Activated CD4-positive, alpha-beta T cell treated with anti-CD3 and anti-CD28 coated beads, Interleukin-2, amount 50 U/mL, for 48 hours (primary cell): ENCODE measurements around the gene PDE6C.
"Not testable (repeated sequence)": the region's sequence is repeated elsewhere in the genome, so short reads cannot be mapped to it uniquely, and the experiment has no call there.

ENCODE experiments used
- DNase-seq, 2 experiments: peaks; one replicate each; pipeline ENCODE4 v3.0.0-alpha.2; 2020

PDE6C gene

GRCh38 chr10:93652857-93653256 lies 40.5 kb downstream of the PDE6C start:
- DNase-seq: no peak

- DNase-seq: no peak
Measured at GRCh38 chr10:93654201-93654600, 41.9 kb downstream of the PDE6C start.

GRCh38 chr10:93656155-93656554 lies 43.8 kb downstream of the PDE6C start:
- no peak for DNase-seq

- DNase-seq: no peak
Measured at GRCh38 chr10:93657757-93658156, 45.4 kb downstream of the PDE6C start.

GRCh38 chr10:93666030-93666429 lies 53.7 kb downstream of the PDE6C start:
- DNase-seq: no peak

GRCh38 chr10:93667795-93668194 lies 55.5 kb downstream of the PDE6C start:
- DNase-seq: no peak

- DNase-seq: no peak
Measured at GRCh38 chr10:93670372-93670771, 58.0 kb downstream of the PDE6C start.

GRCh38 chr10:93671042-93671441 lies 58.7 kb downstream of the PDE6C start:
- DNase-seq: no peak

- no peak for DNase-seq
Measured at GRCh38 chr10:93672022-93672678, 59.8 kb downstream of the PDE6C start.

GRCh38 chr10:93672890-93673289 lies 60.6 kb downstream of the PDE6C start:
- no peak for DNase-seq

GRCh38 chr10:93673791-93674190 lies 61.5 kb downstream of the PDE6C start:
- DNase-seq: no peak

GRCh38 chr10:93678386-93678785 lies 66.0 kb downstream of the PDE6C start:
- DNase-seq: no peak

- no peak for DNase-seq
Measured at GRCh38 chr10:93678805-93679587, 66.7 kb downstream of the PDE6C start.

- no peak for DNase-seq
Measured at GRCh38 chr10:93680412-93681047, 68.2 kb downstream of the PDE6C start.

- no peak for DNase-seq
Measured at GRCh38 chr10:93687737-93688136, 75.4 kb downstream of the PDE6C start.

GRCh38 chr10:93695740-93696139 lies 83.4 kb downstream of the PDE6C start:
- no peak for DNase-seq

GRCh38 chr10:93696582-93696981 lies 84.2 kb downstream of the PDE6C start:
- DNase-seq: not testable (repeated sequence)

- DNase-seq: no peak
Measured at GRCh38 chr10:93697207-93697606, 84.9 kb downstream of the PDE6C start.

GRCh38 chr10:93701866-93702209 lies 89.5 kb downstream of the PDE6C start:
- DNase-seq: peak; percentile 15 to 31

GRCh38 chr10:93702210-93703001 lies 90.1 kb downstream of the PDE6C start, which contains the start of gene FRA10AC1:
Gene FRA10AC1 (minus strand): TSS chr10:93702592. CDS start chr10:93700106, 2,486 bp downstream.
- DNase-seq: peak; percentile 91 to 93

GRCh38 chr10:93703066-93703465 lies 90.7 kb downstream of the PDE6C start:
- peak in 1 of 2 experiments; percentile 4 for DNase-seq

GRCh38 chr10:93703841-93704240 lies 91.5 kb downstream of the PDE6C start:
- no peak for DNase-seq

- DNase-seq: no peak
Measured at GRCh38 chr10:93704451-93704850, 92.1 kb downstream of the PDE6C start.
